Progenitor cell of endocrine pancreas (in vitro differentiated cells): Measurements from ENCODE around the gene ARHGEF4. TPM values are rescaled to one million over a fixed set of nuclear protein-coding genes. Genes with fewer than 3 reads are reported as not detected.

ENCODE experiments used
- DNase-seq: peaks from one replicate; pipeline ENCODE4 v3.0.0; 2021; ENCODE audit warnings: low spot score; ENCODE audit not compliant: unreplicated experiment
- H3K27ac Mint-ChIP-seq: 2 replicates; pipeline ENCODE4 v1.8.0; 2021; ENCODE audit warnings: mild to moderate bottlenecking, moderate library complexity, mixed read lengths
- H3K27me3 Mint-ChIP-seq: 2 replicates; pipeline ENCODE4 v1.8.0; 2021; ENCODE audit warnings: mixed read lengths
- H3K36me3 Mint-ChIP-seq: 2 replicates; pipeline ENCODE4 v1.8.0; 2022; ENCODE audit warnings: mixed read lengths; ENCODE audit not compliant: insufficient read depth
- H3K4me1 Mint-ChIP-seq: 2 replicates; pipeline ENCODE4 v1.8.0; 2021; ENCODE audit warnings: low read depth, mixed read lengths
- H3K4me3 Mint-ChIP-seq: 2 replicates; pipeline ENCODE4 v1.8.0; 2021; ENCODE audit warnings: low read depth, mild to moderate bottlenecking, moderate library complexity, mixed read lengths
- H3K9me3 Mint-ChIP-seq: 2 replicates; pipeline ENCODE4 v1.8.0; 2021; ENCODE audit warnings: low read depth, mixed read lengths
- total RNA-seq: library from RNA; stranded (reverse); gene quantifications from 2 replicates; pipeline ENCODE4 v1.2.1, GENCODE V29; 2021
- TF ChIP-seq, protein P1 (sequence below): fragments of 200-600 bp; sonication (generic); IDR thresholded peaks from one replicate; pipeline ENCODE4 v1.5.0; 2021; ENCODE audit warnings: antibody characterized with exemption, mild to moderate bottlenecking; ENCODE audit not compliant: unreplicated experiment

Gene ARHGEF4
- total RNA-seq, 1 donor from 2014 or later, result 5.6 TPM

DNA sequence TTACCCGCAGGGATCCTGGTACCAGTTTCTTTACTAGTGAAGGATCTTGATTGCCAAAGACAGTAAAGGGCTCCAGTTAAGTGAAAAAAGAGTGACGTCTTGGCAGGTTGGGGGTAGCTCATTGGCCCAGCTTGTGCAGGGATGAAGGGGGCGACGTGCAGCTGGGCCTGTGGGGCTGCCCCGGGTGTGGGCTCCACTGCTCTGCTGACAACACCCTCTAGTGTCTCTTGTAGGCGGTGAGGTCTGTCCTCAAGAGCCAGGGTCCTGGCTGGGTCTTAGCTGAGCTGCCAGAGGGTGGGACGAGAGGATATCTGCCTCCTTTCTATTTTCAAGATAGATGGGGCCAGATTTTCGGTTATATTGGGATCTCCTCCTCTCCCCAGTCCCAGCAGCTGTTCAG, 6.1 kb downstream of the ARHGEF4 start:
- no peaks in the 10 kb centered on the region for H3K36me3 Mint-ChIP-seq
- no peaks in the 10 kb centered on the region for H3K4me1 Mint-ChIP-seq
- peaks cover 45% of the 10 kb centered on the region for H3K27me3 Mint-ChIP-seq
- no peak overlapping the region for H3K27ac Mint-ChIP-seq
- no peak for DNase-seq
- TF ChIP-seq, protein P1, sequence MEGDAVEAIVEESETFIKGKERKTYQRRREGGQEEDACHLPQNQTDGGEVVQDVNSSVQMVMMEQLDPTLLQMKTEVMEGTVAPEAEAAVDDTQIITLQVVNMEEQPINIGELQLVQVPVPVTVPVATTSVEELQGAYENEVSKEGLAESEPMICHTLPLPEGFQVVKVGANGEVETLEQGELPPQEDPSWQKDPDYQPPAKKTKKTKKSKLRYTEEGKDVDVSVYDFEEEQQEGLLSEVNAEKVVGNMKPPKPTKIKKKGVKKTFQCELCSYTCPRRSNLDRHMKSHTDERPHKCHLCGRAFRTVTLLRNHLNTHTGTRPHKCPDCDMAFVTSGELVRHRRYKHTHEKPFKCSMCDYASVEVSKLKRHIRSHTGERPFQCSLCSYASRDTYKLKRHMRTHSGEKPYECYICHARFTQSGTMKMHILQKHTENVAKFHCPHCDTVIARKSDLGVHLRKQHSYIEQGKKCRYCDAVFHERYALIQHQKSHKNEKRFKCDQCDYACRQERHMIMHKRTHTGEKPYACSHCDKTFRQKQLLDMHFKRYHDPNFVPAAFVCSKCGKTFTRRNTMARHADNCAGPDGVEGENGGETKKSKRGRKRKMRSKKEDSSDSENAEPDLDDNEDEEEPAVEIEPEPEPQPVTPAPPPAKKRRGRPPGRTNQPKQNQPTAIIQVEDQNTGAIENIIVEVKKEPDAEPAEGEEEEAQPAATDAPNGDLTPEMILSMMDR, result no peak
- no peaks in the 10 kb centered on the region for H3K9me3 Mint-ChIP-seq
- H3K4me3 Mint-ChIP-seq, result no peak overlapping the region

DNA sequence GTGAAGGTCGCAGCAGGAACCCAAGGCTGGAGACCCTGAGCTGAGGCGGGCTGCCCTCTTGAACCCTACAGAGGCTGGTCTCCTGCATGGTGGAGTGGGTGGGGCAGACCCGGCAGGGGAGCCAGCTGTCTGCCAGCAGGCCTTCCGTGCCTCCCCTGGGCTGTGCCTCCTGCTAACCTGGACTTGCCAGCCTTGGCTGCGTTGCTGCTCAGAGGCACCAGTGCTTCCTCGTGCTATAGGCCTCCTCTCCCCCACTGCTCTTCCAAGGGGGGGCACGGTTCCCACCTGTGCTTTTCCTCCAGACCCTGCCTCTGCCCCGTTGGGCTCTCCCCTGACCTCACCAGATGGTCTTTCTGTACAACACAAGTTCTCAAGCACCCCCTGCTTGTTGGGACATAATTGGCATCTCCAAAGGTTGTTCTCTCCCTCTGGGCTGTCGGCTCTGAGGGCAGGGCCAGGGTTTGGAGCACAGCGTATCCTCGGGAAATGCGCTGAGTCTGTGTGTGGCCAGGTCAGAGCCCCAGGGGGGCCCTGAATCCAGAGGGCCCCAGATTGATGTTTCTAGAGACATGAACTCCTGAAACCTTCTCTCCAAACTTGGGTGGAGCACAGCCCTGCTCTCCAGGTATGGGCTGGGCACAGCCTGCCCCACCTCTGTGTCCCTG, 6.7 kb downstream of the ARHGEF4 start:
- DNase-seq, result no peak
- Mint-ChIP-seq H3K27ac (no peak overlapping the region), H3K27me3 (peaks cover 39% of the 10 kb centered on the region), H3K4me3 (no peak overlapping the region), H3K36me3 (no peaks in the 10 kb centered on the region), H3K9me3 (no peaks in the 10 kb centered on the region), H3K4me1 (no peaks in the 10 kb centered on the region)
- TF ChIP-seq, protein P1, result no peak

DNA sequence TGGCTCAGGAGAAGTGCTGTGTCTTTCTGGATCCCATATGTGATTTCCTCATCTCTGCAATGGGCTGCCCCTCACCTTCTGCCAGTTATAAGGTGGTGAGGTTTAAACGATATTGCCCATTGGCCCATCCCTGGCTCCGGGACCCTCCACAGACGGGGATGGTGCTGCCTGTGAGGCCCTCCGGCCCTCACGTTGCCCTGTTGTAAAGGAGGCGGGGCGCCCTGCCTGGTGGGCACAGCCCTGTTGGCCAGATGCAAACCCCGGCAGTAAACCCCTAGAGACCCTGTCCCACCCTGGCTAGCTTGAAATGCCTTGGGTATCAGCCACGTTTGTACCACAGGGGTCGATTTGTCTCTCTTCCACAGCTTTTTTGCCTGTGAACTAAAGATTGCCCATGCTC, 7.4 kb downstream of the ARHGEF4 start:
- Mint-ChIP-seq H3K36me3 (no peaks in the 10 kb centered on the region), H3K4me1 (no peaks in the 10 kb centered on the region), H3K27me3 (peaks cover 32% of the 10 kb centered on the region), H3K9me3 (no peaks in the 10 kb centered on the region), H3K4me3 (no peak overlapping the region), H3K27ac (no peak overlapping the region)
- no peak for DNase-seq
- TF ChIP-seq, protein P1, result no peak

DNA sequence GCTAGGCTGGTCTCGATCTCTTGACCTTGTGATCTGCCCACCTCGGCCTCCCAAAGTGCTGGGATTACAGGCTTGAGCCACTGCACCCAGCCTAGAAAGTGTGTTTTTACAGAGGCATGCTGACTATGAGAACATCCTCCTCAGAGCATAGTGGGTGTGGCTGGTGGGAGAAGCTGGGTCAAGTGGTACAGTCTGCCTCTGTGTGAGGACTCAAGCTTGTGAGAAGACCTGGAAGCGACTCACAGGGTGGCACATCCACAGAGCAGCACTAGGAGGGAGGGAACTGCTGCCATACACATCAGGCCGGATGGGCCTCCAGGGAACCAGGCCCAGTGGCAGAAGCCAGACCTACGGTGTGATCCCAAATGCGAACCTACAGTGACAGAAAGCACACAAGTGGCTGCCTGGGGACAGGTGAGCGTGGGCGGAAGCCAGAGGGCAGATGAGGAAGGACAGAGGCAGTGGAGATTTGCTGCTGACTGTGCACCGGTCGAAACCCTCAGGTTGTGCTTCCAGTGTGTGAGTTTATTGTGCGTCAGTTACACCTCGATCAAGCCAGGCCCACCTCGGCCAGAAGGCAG, 8.9 kb downstream of the ARHGEF4 start:
- Mint-ChIP-seq H3K4me3 (no peak overlapping the region), H3K4me1 (no peaks in the 10 kb centered on the region), H3K27ac (no peak overlapping the region), H3K27me3 (peaks cover 18% of the 10 kb centered on the region), H3K36me3 (no peaks in the 10 kb centered on the region), H3K9me3 (no peaks in the 10 kb centered on the region)
- no peak for DNase-seq
- TF ChIP-seq, protein P1, result no peak

DNA sequence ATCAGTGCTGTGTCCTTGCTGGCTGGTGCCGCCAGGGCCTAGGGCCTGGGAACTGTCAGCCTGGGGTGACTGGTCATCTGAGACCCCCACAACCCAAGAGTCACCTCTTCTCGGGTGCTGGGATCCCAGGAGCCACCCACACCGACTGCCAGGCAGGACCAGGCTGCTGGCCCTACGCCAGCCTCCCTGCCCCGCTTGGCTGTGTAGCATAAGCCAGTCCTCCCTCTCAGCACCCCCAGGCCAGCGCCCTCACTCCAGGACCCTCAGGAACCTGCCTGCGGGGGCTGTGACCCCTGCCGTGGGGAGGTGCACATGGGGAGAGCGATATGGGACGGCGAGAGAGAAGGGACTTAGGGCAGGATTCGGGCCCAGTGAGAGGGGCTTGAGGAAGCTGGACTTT, 9.5 kb downstream of the ARHGEF4 start:
- DNase-seq, result no peak
- TF ChIP-seq, protein P1, result no peak
- Mint-ChIP-seq H3K4me3 (no peak overlapping the region), H3K27ac (no peak overlapping the region), H3K9me3 (no peaks in the 10 kb centered on the region), H3K36me3 (no peaks in the 10 kb centered on the region), H3K27me3 (peaks cover 18% of the 10 kb centered on the region), H3K4me1 (no peaks in the 10 kb centered on the region)
